HFFc6 (cell line): ENCODE measurements around the gene SCN1B. TPM values are rescaled to one million over a fixed set of nuclear protein-coding genes. Genes with fewer than 3 reads are reported as not detected.

ENCODE experiments used
- DNase-seq: peaks from one replicate; pipeline ENCODE4 v3.0.0-alpha.2; 2018
- H3K27ac Mint-ChIP-seq: 2 replicates; pipeline ENCODE4 v1.8.0; 2020; ENCODE audit warnings: mild to moderate bottlenecking, mixed read lengths
- H3K27me3 Mint-ChIP-seq: 2 replicates; pipeline ENCODE4 v1.8.0; 2021; ENCODE audit warnings: mild to moderate bottlenecking, moderate library complexity, mixed read lengths; ENCODE audit not compliant: insufficient read depth
- H3K36me3 Mint-ChIP-seq: 2 replicates; pipeline ENCODE4 v1.8.0; 2021; ENCODE audit warnings: low read depth, mixed read lengths
- H3K4me1 Mint-ChIP-seq: 2 replicates; pipeline ENCODE4 v1.8.0; 2020; ENCODE audit warnings: low read depth, mixed read lengths
- H3K4me3 Mint-ChIP-seq: 2 replicates; pipeline ENCODE4 v1.8.0; 2020; ENCODE audit warnings: mild to moderate bottlenecking, moderate library complexity, mixed read lengths
- H3K9me3 Mint-ChIP-seq: 2 replicates; pipeline ENCODE4 v1.8.0; 2020; ENCODE audit warnings: mild to moderate bottlenecking, mixed read lengths
- total RNA-seq, 6 experiments: library from RNA; stranded (reverse); fragmentation: NEBNext Ultra II Directional; extraction: Animal tissue kit (Norgen Biotek cat#: 25700); gene quantifications; 2 replicates in 1 of 6; 3 replicates in 5 of 6; pipeline ENCODE4 v1.2.3, GENCODE V29; 2021
- TF ChIP-seq, protein P1 (sequence below): fragments of 200-600 bp; sonication (generic); IDR thresholded peaks from 2 replicates; pipeline ENCODE4 v1.5.0; 2021; ENCODE audit warnings: antibody characterized with exemption, mild to moderate bottlenecking

The SCN1B gene
- total RNA-seq, 6 experiments from 2014 or later: 6.8 to 14.2 (median 12.6) TPM

DNA sequence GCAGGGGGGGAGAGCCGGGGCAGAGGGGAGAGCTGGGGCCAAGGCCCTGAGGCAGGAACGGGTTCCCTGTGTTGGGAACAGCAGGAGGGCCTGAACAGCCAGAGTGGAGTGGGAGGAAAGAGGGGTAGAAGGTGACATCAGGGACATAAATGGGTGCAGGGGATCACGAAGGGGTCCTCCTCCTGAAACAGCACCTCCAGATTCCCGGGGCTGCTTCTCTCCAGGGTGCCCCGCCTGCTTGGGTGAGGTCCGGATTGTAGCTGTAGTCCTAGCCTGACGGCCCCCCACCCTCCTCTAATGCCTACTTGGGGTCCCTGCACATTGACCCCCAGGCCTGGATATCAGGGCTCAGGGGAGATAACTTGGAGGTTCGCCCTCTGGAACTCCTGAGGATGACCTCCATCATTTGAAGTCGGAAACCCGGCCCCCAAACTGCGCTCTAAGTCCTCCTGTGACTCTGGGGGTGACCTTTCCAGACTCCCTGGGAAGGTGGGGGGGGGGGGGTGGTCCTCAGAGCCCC lies 473 bp upstream of the SCN1B start:
- TF ChIP-seq, protein P1, sequence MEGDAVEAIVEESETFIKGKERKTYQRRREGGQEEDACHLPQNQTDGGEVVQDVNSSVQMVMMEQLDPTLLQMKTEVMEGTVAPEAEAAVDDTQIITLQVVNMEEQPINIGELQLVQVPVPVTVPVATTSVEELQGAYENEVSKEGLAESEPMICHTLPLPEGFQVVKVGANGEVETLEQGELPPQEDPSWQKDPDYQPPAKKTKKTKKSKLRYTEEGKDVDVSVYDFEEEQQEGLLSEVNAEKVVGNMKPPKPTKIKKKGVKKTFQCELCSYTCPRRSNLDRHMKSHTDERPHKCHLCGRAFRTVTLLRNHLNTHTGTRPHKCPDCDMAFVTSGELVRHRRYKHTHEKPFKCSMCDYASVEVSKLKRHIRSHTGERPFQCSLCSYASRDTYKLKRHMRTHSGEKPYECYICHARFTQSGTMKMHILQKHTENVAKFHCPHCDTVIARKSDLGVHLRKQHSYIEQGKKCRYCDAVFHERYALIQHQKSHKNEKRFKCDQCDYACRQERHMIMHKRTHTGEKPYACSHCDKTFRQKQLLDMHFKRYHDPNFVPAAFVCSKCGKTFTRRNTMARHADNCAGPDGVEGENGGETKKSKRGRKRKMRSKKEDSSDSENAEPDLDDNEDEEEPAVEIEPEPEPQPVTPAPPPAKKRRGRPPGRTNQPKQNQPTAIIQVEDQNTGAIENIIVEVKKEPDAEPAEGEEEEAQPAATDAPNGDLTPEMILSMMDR: no peak
- Mint-ChIP-seq H3K27me3 (peaks cover 5% of the 10 kb centered on the region), H3K36me3 (peaks cover 15% of the 10 kb centered on the region; the same call in 1 of the 2 replicates), H3K4me3 (peak overlapping the region; percentile 32; the same call in 1 of the 2 replicates), H3K9me3 (no peaks in the 10 kb centered on the region), H3K4me1 (peaks cover 9% of the 10 kb centered on the region), H3K27ac (no peak overlapping the region)
- DNase-seq: no peak

DNA sequence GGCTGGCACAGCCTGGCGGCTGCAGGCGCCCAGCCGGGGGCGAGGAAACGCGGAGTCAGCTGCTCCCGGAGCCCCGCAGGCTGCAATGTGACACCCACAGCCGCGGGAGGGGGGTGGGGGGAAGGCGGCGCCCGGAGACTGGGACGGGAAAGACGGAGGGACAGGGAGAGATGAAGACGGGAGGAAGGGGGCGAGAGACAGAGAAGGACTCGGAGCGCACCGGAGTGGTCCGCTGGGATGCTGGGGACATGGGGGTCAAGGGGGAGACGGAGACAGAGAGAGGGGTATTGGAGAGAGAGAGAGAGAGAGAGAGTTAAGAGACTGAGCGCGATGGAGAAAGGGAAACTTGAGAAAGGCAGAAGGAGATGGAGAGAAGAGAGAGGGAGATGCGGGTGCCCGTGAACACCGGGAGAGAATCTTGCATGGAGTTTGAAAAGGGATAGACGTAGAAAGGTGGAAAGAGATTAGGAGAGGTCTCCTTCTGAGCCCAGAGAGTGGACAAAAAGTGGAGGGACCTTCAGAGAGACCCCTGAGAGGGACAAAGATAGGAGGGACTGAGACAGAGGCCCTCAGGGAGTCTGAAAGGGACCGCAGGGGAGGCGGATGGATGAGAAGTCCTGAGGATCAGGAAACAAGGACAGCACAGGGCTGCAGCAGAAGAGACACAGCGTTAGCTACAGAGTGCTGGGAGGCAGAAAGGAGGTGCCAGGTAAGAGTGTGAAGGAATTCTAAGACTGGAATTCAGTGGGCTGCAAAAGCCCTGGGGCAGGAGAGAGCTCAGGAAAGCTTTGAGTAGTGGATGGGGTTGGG lies 1.0 kb downstream of the SCN1B start:
- Mint-ChIP-seq H3K36me3 (peaks cover 15% of the 10 kb centered on the region; the same call in 1 of the 2 replicates), H3K4me1 (peaks cover 9% of the 10 kb centered on the region), H3K9me3 (no peaks in the 10 kb centered on the region), H3K4me3 (peak overlapping the region; percentile 90), H3K27me3 (peaks cover 5% of the 10 kb centered on the region), H3K27ac (peak overlapping the region; percentile 15; the same call in 1 of the 2 replicates)
- DNase-seq: no peak
- TF ChIP-seq, protein P1: no peak

DNA sequence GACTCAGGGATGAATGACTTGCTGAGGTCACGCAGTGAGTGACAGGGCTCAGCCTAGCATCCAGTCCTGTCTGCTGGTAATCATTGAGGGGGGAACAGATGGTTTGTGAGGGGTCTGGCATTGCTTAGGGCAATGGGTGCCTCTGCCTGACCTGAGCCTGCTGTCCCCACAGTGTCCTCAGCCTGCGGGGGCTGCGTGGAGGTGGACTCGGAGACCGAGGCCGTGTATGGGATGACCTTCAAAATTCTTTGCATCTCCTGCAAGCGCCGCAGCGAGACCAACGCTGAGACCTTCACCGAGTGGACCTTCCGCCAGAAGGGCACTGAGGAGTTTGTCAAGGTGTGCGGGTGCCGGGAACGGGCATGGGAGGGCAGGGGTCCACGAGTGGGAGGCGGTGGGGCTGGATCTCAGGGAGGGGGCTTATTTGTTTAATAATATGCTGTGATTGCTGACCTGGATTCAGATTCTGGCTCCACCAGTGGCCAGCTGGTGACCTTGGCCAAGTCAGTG lies 2.1 kb downstream of the SCN1B start:
- TF ChIP-seq, protein P1: no peak
- Mint-ChIP-seq H3K4me3 (no peak overlapping the region), H3K36me3 (peaks cover 10% of the 10 kb centered on the region; the same call in 1 of the 2 replicates), H3K27ac (no peak overlapping the region), H3K27me3 (peaks cover 5% of the 10 kb centered on the region), H3K9me3 (no peaks in the 10 kb centered on the region), H3K4me1 (peaks cover 9% of the 10 kb centered on the region)
- DNase-seq: no peak

DNA sequence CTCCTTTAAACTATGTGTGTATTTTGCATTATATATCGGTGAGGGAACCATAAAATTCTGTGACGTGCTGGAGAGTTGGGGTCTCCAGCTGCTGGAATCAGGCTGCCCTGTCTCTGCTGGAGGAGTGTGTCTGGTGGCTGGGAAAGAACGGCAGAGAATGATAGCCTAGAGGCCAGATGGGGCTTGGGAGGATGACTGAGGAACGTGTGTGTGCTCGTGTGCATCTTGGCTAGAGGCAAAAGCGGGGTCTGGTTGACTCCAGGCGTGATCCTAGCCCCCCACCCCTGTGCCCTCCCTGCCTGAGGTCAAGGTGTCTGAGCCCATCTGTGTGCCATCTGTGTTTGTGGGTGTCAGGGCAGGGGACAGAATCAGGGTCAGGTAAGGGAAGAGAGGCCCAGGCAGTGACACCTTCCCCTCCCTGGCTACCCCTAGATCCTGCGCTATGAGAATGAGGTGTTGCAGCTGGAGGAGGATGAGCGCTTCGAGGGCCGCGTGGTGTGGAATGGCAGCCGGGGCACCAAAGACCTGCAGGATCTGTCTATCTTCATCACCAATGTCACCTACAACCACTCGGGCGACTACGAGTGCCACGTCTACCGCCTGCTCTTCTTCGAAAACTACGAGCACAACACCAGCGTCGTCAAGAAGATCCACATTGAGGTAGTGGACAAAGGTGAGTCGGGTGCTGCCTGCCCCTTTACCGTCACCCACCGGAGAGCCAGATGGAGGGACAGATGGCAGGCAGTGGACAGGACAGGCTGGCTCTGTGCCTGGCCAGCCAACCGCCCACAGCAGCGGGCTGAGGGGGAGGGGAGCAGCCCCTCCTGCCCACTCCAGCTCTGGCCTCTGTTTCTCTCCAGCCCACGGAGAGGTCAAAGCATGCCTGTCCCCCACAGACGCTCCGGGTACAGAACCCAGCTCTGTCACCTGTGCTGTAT lies 3.1 kb downstream of the SCN1B start:
- DNase-seq: no peak
- Mint-ChIP-seq H3K27me3 (peaks cover 3% of the 10 kb centered on the region), H3K4me3 (no peak overlapping the region), H3K4me1 (peaks cover 15% of the 10 kb centered on the region), H3K9me3 (no peaks in the 10 kb centered on the region), H3K27ac (no peak overlapping the region), H3K36me3 (peaks cover 2% of the 10 kb centered on the region; the same call in 1 of the 2 replicates)
- TF ChIP-seq, protein P1: no peak

DNA sequence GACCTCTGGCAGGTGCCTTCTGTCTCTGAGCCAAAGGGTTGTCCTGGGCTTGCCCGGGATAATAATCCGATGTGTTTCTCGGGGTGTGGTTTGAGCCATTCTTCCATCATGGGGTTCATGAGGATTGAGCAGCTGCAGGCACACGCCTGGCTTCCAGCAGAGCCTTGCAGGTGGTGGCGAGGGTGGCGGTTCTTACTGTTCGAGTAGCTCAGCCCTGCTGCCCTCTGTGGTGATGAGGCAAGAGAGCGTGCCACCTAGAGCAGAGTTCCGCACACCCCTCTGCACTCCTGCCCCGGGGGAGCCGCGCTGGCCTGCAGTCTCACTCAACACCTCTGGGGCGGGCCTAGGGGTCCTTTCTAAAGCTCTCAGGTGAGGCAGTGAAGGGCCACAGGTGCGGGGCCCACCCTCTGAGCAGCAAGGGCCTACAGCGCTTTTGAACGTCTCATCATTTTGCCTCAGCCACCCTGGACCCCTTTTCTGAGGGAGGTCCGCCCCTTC lies 3.8 kb downstream of the SCN1B start:
- H3K27me3 Mint-ChIP-seq: peaks cover 3% of the 10 kb centered on the region
- DNase-seq: no peak
- TF ChIP-seq, protein P1: no peak
- no peak overlapping the region for H3K4me3 Mint-ChIP-seq
- H3K27ac Mint-ChIP-seq: no peak overlapping the region
- peaks cover 17% of the 10 kb centered on the region for H3K4me1 Mint-ChIP-seq
- no peaks in the 10 kb centered on the region for H3K36me3 Mint-ChIP-seq
- H3K9me3 Mint-ChIP-seq: no peaks in the 10 kb centered on the region
